GM12878 (cell line): ENCODE results near the gene TASOR2. TPM values are rescaled to one million over a fixed set of nuclear protein-coding genes. Genes with fewer than 3 reads are reported as not detected.

Experiments
- ATF7 ChIP-seq: fragments of 450-650 bp; IDR thresholded peaks from 2 replicates; pipeline ENCODE4 v1.6.1; 2016; ENCODE audit warnings: low read depth, mild to moderate bottlenecking
- CBFB ChIP-seq: IDR thresholded peaks from 2 replicates; pipeline ENCODE4 v1.6.1; 2016; ENCODE audit warnings: antibody characterized with exemption, low read depth
- NBN ChIP-seq: fragments of 450-650 bp; IDR thresholded peaks from 2 replicates; pipeline ENCODE4 v1.6.1; 2016
- POLR2A ChIP-seq: IDR thresholded peaks from 2 replicates; pipeline ENCODE4 v1.6.1; 2011; ENCODE audit warnings: low read depth, mild to moderate bottlenecking, low read length
- POLR2AphosphoS5 ChIP-seq: IDR thresholded peaks from 2 replicates; pipeline ENCODE4 v1.6.1; 2011; ENCODE audit warnings: mild to moderate bottlenecking, low read length, inconsistent platforms
- RUNX3 ChIP-seq: IDR thresholded peaks from 2 replicates; pipeline ENCODE4 v1.6.1; 2012; ENCODE audit warnings: low read length, inconsistent platforms
- SIX5 ChIP-seq: IDR thresholded peaks from 2 replicates; pipeline ENCODE4 v1.6.1; 2011; ENCODE audit warnings: mild to moderate bottlenecking, low read depth, low read length, moderate library complexity; ENCODE audit not compliant: severe bottlenecking
- SPI1 ChIP-seq: IDR thresholded peaks from 2 replicates; pipeline ENCODE4 v1.6.1; 2011; ENCODE audit warnings: low read depth, mild to moderate bottlenecking, low read length, moderate library complexity, borderline replicate concordance; ENCODE audit not compliant: insufficient read depth
- STAT1 ChIP-seq: fragments of 450-650 bp; conservative IDR thresholded peaks from 2 replicates; pipeline ENCODE4 v1.6.1; 2014; ENCODE audit warnings: antibody characterized with exemption, mild to moderate bottlenecking
- SUPT20H ChIP-seq: IDR thresholded peaks from 2 replicates; pipeline ENCODE4 v1.6.1; 2011; ENCODE audit warnings: low read depth, mild to moderate bottlenecking, low read length, moderate library complexity, borderline replicate concordance; ENCODE audit not compliant: control insufficient read depth
- YBX1 ChIP-seq: fragments of 450-650 bp; IDR thresholded peaks from 2 replicates; pipeline ENCODE4 v1.6.1; 2016; ENCODE audit warnings: antibody characterized with exemption
- ZBTB40 ChIP-seq: fragments of 450-650 bp; IDR thresholded peaks from 2 replicates; pipeline ENCODE4 v1.6.1; 2016; ENCODE audit warnings: mild to moderate bottlenecking, moderate library complexity, borderline replicate concordance
- ZNF622 ChIP-seq: fragments of 450-650 bp; IDR thresholded peaks from 2 replicates; pipeline ENCODE4 v1.6.1; 2017; ENCODE audit warnings: mild to moderate bottlenecking, inconsistent platforms
- polyA plus RNA-seq, 11 experiments: library from polyadenylated mRNA; depleted of rRNA in 4 of 11; unstranded in 6 of 11; stranded (reverse) in 5 of 11; fragments of >200 nt; fragmentation: Nextera tagmentation in 4 of 11; fragmentation: Illumina TruSeq in 1 of 11; extraction: Ambion mirVana in 4 of 11; extraction: Trizol in 1 of 11; gene quantifications; 1 replicate in 1 of 11; 2 replicates in 10 of 11; pipeline versions ENCODE4 v1.2.1 to v1.2.3, GENCODE V29; 2011 to 2016; ENCODE audit warnings: inconsistent platforms in 2 of 11, missing spikeins in 2 of 11, low read depth in 1 of 11
- total RNA-seq, 4 experiments: library from RNA; depleted of rRNA in 3 of 4; stranded (reverse); fragments of >200 nt in 3 of 4; fragmentation: Illumina TruSeq in 1 of 4; extraction: Trizol in 1 of 4; gene quantifications; 2 replicates each; pipeline versions ENCODE4 v1.2.1 to v1.2.3, GENCODE V29; 2013 to 2021
- TF ChIP-seq, protein P1 (sequence below): IDR thresholded peaks from 2 replicates; pipeline ENCODE4 v1.6.1; 2012; ENCODE audit warnings: low read depth, low read length, improper control_type of control experiment
- TF ChIP-seq, protein P2 (sequence below): fragments of 450-650 bp; IDR thresholded peaks from 2 replicates; pipeline ENCODE4 v1.6.1; 2017; ENCODE audit warnings: borderline replicate concordance
- TF ChIP-seq, protein P3 (sequence below): fragments of 450-650 bp; IDR thresholded peaks from 2 replicates; pipeline ENCODE4 v1.6.1; 2018; ENCODE audit warnings: borderline replicate concordance, mild to moderate bottlenecking; ENCODE audit not compliant: partially characterized antibody
- TF ChIP-seq, protein P4 (sequence below): fragments of 450-650 bp; formaldehyde crosslinking; IDR thresholded peaks from 2 replicates; pipeline ENCODE4 v1.4.0; 2020; ENCODE audit warnings: mild to moderate bottlenecking, moderate library complexity

Gene TASOR2
- total and polyA plus RNA-seq, 10 of the 15 experiments (the other 5 are each of a cell fraction or from before 2014, with no cell fraction given), result 8.2 to 54.7 (median 31.0) TPM

DNA sequence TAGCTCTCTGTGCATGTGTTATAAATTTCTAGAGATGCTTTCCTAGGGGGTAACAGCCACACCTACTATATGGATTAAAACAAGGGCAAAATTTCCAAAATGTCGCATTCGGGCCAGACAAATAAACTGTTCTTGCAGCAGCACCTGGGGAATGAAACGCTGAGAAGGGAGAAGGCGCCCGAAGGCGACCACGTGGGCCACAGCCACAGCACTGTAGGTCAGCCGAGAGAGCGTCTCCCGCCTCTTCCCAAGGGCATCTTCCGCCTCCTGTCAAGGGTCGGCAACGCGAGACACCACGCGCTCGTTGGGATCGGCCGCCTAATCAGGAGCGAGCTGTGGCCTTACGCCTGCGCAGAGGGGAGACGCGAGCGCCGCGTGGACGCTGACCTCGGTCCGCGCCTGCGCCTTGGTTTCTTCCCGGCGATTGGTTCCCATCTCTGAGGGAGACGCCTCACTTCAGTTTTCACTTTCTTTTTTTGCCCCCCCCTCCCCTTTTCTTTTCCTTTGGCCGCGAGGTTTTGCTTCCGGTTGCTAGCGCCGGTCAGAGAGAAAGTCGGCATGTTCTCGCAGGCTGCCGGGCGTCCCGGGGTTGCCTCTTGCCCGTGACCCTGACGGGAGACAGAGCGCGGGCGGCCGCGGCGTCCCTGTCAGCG is at the start of gene TASOR2 (continued):
- TF ChIP-seq, protein P1, sequence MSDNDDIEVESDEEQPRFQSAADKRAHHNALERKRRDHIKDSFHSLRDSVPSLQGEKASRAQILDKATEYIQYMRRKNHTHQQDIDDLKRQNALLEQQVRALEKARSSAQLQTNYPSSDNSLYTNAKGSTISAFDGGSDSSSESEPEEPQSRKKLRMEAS, result peak; percentile 97
- TF ChIP-seq CBFB (0 out of 2 replicates have a peak, but pooled peaks have one; percentile 39), SUPT20H (no peak), POLR2AphosphoS5 (peak; percentile 82), ZBTB40 (peak; percentile 76), SPI1 (no peak), ZNF622 (no peak), RUNX3 (0 out of 2 replicates have a peak, but pooled peaks have one; percentile 14), NBN (peak; percentile 66; the same call in 1 of the 2 replicates), POLR2A (peak; percentile 76), YBX1 (no peak), ATF7 (no peak), SIX5 (peak; percentile 32), STAT1 (0 out of 2 replicates have a peak, but pooled peaks have one; percentile 22)
- TF ChIP-seq, protein P2, sequence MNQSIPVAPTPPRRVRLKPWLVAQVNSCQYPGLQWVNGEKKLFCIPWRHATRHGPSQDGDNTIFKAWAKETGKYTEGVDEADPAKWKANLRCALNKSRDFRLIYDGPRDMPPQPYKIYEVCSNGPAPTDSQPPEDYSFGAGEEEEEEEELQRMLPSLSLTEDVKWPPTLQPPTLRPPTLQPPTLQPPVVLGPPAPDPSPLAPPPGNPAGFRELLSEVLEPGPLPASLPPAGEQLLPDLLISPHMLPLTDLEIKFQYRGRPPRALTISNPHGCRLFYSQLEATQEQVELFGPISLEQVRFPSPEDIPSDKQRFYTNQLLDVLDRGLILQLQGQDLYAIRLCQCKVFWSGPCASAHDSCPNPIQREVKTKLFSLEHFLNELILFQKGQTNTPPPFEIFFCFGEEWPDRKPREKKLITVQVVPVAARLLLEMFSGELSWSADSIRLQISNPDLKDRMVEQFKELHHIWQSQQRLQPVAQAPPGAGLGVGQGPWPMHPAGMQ, result no peak
- TF ChIP-seq, protein P3, sequence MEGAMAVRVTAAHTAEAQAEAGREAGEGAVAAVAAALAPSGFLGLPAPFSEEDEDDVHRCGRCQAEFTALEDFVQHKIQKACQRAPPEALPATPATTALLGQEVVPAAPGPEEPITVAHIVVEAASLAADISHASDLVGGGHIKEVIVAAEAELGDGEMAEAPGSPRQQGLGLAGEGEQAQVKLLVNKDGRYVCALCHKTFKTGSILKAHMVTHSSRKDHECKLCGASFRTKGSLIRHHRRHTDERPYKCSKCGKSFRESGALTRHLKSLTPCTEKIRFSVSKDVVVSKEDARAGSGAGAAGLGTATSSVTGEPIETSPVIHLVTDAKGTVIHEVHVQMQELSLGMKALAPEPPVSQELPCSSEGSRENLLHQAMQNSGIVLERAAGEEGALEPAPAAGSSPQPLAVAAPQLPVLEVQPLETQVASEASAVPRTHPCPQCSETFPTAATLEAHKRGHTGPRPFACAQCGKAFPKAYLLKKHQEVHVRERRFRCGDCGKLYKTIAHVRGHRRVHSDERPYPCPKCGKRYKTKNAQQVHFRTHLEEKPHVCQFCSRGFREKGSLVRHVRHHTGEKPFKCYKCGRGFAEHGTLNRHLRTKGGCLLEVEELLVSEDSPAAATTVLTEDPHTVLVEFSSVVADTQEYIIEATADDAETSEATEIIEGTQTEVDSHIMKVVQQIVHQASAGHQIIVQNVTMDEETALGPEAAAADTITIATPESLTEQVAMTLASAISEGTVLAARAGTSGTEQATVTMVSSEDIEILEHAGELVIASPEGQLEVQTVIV, result no peak
- TF ChIP-seq, protein P4, sequence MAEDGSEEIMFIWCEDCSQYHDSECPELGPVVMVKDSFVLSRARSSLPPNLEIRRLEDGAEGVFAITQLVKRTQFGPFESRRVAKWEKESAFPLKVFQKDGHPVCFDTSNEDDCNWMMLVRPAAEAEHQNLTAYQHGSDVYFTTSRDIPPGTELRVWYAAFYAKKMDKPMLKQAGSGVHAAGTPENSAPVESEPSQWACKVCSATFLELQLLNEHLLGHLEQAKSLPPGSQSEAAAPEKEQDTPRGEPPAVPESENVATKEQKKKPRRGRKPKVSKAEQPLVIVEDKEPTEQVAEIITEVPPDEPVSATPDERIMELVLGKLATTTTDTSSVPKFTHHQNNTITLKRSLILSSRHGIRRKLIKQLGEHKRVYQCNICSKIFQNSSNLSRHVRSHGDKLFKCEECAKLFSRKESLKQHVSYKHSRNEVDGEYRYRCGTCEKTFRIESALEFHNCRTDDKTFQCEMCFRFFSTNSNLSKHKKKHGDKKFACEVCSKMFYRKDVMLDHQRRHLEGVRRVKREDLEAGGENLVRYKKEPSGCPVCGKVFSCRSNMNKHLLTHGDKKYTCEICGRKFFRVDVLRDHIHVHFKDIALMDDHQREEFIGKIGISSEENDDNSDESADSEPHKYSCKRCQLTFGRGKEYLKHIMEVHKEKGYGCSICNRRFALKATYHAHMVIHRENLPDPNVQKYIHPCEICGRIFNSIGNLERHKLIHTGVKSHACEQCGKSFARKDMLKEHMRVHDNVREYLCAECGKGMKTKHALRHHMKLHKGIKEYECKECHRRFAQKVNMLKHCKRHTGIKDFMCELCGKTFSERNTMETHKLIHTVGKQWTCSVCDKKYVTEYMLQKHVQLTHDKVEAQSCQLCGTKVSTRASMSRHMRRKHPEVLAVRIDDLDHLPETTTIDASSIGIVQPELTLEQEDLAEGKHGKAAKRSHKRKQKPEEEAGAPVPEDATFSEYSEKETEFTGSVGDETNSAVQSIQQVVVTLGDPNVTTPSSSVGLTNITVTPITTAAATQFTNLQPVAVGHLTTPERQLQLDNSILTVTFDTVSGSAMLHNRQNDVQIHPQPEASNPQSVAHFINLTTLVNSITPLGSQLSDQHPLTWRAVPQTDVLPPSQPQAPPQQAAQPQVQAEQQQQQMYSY (CRISPR knock-in tag), result no peak
